ENCODE data around the gene CCDC137. TPM values are rescaled to one million over a fixed set of nuclear protein-coding genes. Genes with fewer than 3 reads are reported as not detected.

Gene CCDC137
- total and polyA plus RNA-seq, 2 of the 13 experiments (the other 11 are each of a cell fraction or from before 2014, with no cell fraction given) = 14.6 to 39.1 TPM

DNA sequence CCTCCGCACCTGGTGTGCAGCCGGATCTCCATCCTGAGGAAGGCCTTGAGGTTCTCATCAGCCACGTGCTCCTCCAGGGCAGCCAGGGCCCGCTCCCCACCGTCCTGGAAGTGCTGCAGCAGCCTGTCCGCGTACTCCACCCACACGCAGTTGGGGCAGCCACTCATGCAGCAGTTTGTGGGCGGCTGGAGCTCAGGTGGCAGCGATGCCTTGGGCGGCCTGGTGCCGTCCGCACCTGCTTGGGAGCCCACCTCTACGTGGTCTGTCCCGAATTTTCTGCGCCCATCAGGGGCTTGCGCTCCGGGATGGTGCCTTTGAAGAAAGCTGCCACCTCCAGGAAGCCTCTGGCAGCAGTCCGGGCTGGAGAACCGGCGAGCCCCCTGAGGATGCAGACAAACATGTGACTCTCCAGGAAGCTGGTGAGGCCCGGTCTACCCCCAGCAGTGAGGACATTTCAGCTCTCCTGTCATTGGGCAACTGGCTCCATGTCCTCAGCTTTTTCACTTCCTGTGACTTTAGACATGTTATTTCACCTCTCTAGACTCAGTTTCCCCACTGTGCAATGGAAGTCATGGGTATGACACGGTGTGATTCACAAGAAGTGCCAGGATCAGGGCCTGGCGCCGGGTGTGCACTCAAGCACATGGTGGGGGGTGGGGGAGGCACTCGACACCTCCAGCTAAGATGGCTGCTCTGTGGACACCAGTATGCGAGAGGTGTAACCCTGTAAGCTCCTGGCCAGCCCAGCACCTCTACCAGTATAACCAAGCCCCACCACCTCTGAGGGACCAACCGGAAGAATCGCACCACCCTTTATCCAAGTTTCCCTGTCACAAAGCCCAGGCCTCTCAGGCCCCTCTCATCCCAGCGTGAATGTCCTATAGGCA, 1.1 kb upstream of the CCDC137 start (continued):
- TF ChIP-seq, protein P1, sequence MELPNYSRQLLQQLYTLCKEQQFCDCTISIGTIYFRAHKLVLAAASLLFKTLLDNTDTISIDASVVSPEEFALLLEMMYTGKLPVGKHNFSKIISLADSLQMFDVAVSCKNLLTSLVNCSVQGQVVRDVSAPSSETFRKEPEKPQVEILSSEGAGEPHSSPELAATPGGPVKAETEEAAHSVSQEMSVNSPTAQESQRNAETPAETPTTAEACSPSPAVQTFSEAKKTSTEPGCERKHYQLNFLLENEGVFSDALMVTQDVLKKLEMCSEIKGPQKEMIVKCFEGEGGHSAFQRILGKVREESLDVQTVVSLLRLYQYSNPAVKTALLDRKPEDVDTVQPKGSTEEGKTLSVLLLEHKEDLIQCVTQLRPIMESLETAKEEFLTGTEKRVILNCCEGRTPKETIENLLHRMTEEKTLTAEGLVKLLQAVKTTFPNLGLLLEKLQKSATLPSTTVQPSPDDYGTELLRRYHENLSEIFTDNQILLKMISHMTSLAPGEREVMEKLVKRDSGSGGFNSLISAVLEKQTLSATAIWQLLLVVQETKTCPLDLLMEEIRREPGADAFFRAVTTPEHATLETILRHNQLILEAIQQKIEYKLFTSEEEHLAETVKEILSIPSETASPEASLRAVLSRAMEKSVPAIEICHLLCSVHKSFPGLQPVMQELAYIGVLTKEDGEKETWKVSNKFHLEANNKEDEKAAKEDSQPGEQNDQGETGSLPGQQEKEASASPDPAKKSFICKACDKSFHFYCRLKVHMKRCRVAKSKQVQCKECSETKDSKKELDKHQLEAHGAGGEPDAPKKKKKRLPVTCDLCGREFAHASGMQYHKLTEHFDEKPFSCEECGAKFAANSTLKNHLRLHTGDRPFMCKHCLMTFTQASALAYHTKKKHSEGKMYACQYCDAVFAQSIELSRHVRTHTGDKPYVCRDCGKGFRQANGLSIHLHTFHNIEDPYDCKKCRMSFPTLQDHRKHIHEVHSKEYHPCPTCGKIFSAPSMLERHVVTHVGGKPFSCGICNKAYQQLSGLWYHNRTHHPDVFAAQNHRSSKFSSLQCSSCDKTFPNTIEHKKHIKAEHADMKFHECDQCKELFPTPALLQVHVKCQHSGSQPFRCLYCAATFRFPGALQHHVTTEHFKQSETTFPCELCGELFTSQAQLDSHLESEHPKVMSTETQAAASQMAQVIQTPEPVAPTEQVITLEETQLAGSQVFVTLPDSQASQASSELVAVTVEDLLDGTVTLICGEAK (IDR thresholded peaks at IDR 0.05) = no peak
- TF ChIP-seq, protein P1 (CRISPR knock-in tag; IDR thresholded peaks at IDR 0.05) = no peak
- TF ChIP-seq, protein P2, sequence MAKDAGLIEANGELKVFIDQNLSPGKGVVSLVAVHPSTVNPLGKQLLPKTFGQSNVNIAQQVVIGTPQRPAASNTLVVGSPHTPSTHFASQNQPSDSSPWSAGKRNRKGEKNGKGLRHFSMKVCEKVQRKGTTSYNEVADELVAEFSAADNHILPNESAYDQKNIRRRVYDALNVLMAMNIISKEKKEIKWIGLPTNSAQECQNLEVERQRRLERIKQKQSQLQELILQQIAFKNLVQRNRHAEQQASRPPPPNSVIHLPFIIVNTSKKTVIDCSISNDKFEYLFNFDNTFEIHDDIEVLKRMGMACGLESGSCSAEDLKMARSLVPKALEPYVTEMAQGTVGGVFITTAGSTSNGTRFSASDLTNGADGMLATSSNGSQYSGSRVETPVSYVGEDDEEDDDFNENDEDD (CRISPR knock-in tag; IDR thresholded peaks at IDR 0.05; ENCODE audit: borderline replicate concordance) = peak; percentile 52; the same call in 1 of the 2 replicates
- TF ChIP-seq GATA4 (IDR thresholded peaks at IDR 0.05; ENCODE audit: borderline replicate concordance, low read depth) (no peak), IRX3 (CRISPR knock-in tag; IDR thresholded peaks at IDR 0.05; ENCODE audit: borderline replicate concordance, low read depth) (peak; percentile 50; the same call in 1 of the 2 replicates), BRD4 (CRISPR knock-in tag; IDR thresholded peaks at IDR 0.05) (peak; percentile 25; the same call in 1 of the 2 replicates), ZNF660 (CRISPR knock-in tag; IDR thresholded peaks at IDR 0.05; ENCODE audit: borderline replicate concordance, low read depth) (no peak), ONECUT2 (CRISPR knock-in tag; IDR thresholded peaks at IDR 0.05) (no peak), ZNF670 (CRISPR knock-in tag; IDR thresholded peaks at IDR 0.05; ENCODE audit: borderline replicate concordance) (peak; percentile 46; the same call in 1 of the 2 replicates)
- TF ChIP-seq, protein P3, sequence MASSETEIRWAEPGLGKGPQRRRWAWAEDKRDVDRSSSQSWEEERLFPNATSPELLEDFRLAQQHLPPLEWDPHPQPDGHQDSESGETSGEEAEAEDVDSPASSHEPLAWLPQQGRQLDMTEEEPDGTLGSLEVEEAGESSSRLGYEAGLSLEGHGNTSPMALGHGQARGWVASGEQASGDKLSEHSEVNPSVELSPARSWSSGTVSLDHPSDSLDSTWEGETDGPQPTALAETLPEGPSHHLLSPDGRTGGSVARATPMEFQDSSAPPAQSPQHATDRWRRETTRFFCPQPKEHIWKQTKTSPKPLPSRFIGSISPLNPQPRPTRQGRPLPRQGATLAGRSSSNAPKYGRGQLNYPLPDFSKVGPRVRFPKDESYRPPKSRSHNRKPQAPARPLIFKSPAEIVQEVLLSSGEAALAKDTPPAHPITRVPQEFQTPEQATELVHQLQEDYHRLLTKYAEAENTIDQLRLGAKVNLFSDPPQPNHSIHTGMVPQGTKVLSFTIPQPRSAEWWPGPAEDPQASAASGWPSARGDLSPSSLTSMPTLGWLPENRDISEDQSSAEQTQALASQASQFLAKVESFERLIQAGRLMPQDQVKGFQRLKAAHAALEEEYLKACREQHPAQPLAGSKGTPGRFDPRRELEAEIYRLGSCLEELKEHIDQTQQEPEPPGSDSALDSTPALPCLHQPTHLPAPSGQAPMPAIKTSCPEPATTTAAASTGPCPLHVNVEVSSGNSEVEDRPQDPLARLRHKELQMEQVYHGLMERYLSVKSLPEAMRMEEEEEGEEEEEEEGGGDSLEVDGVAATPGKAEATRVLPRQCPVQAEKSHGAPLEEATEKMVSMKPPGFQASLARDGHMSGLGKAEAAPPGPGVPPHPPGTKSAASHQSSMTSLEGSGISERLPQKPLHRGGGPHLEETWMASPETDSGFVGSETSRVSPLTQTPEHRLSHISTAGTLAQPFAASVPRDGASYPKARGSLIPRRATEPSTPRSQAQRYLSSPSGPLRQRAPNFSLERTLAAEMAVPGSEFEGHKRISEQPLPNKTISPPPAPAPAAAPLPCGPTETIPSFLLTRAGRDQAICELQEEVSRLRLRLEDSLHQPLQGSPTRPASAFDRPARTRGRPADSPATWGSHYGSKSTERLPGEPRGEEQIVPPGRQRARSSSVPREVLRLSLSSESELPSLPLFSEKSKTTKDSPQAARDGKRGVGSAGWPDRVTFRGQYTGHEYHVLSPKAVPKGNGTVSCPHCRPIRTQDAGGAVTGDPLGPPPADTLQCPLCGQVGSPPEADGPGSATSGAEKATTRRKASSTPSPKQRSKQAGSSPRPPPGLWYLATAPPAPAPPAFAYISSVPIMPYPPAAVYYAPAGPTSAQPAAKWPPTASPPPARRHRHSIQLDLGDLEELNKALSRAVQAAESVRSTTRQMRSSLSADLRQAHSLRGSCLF (CRISPR knock-in tag; IDR thresholded peaks at IDR 0.05; ENCODE audit: borderline replicate concordance) = no peak
- TF ChIP-seq, protein P4, sequence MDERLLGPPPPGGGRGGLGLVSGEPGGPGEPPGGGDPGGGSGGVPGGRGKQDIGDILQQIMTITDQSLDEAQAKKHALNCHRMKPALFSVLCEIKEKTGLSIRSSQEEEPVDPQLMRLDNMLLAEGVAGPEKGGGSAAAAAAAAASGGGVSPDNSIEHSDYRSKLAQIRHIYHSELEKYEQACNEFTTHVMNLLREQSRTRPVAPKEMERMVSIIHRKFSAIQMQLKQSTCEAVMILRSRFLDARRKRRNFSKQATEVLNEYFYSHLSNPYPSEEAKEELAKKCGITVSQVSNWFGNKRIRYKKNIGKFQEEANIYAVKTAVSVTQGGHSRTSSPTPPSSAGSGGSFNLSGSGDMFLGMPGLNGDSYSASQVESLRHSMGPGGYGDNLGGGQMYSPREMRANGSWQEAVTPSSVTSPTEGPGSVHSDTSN (CRISPR knock-in tag; IDR thresholded peaks at IDR 0.05) = no peak
